Measurements from ENCODE around the gene DLX4.

DNA sequence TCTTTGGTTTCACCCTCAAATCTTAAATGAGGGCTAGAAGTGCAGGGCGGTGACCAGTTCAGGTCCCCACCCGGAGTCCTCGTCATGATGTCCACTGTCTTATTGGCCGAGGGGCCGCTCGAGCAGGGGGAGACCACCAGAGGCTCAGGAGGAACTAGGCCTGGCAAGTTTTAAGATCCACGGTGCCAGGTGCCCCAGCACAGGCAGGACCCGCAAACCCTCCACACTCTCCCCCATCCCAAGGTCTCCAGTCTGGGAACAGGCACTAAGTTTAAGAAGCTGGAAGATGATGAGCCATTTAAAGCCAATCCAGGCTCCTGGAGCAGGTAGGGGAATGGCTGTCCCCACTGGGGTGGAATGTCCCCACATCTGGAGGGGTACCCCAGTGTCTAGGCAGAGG lies 21.9 kb downstream of the DLX4 start:
- no peak for TF ChIP-seq POLR2AphosphoS5 (IDR thresholded peaks at IDR 0.05)
- TF ChIP-seq, protein P1, sequence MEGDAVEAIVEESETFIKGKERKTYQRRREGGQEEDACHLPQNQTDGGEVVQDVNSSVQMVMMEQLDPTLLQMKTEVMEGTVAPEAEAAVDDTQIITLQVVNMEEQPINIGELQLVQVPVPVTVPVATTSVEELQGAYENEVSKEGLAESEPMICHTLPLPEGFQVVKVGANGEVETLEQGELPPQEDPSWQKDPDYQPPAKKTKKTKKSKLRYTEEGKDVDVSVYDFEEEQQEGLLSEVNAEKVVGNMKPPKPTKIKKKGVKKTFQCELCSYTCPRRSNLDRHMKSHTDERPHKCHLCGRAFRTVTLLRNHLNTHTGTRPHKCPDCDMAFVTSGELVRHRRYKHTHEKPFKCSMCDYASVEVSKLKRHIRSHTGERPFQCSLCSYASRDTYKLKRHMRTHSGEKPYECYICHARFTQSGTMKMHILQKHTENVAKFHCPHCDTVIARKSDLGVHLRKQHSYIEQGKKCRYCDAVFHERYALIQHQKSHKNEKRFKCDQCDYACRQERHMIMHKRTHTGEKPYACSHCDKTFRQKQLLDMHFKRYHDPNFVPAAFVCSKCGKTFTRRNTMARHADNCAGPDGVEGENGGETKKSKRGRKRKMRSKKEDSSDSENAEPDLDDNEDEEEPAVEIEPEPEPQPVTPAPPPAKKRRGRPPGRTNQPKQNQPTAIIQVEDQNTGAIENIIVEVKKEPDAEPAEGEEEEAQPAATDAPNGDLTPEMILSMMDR (IDR thresholded peaks at IDR 0.05): no peak

Measured in transverse colon (tissue), 4 donors.